ENCODE measurements around the gene ENO2.
"Not testable (repeated sequence)": the region's sequence is repeated elsewhere in the genome, so short reads cannot be mapped to it uniquely, and the experiment has no call there.

The ENO2 gene

GRCh38 chr12:6886206-6886999 lies 28.0 kb upstream of the ENO2 start:
- DNase-seq = not testable (repeated sequence)

- no peak for DNase-seq
Observed at GRCh38 chr12:6887460-6887859, 26.9 kb upstream of the ENO2 start.

GRCh38 chr12:6888360-6888759 lies 26.0 kb upstream of the ENO2 start:
- DNase-seq = no peak

- not testable (repeated sequence) for DNase-seq
Observed at GRCh38 chr12:6888794-6889193, 25.6 kb upstream of the ENO2 start.

- not testable (repeated sequence) for DNase-seq
Observed at GRCh38 chr12:6889775-6890573, 24.4 kb upstream of the ENO2 start.

- peak; percentile 80 to 99 (median 95) for DNase-seq
Observed at GRCh38 chr12:6890789-6891645, 23.4 kb upstream of the ENO2 start.

- DNase-seq = no peak
Observed at GRCh38 chr12:6891646-6892001, 22.8 kb upstream of the ENO2 start.

- not testable (repeated sequence) for DNase-seq
Observed at GRCh38 chr12:6892683-6893082, 21.7 kb upstream of the ENO2 start.

- no peak for DNase-seq
Observed at GRCh38 chr12:6894321-6894720, 20.1 kb upstream of the ENO2 start.

- DNase-seq = no peak
Observed at GRCh38 chr12:6896846-6897435, 17.4 kb upstream of the ENO2 start.

- DNase-seq = no peak
Observed at GRCh38 chr12:6899427-6899826, 15.0 kb upstream of the ENO2 start.

GRCh38 chr12:6899837-6900519 lies 14.4 kb upstream of the ENO2 start:
- peak in 41 of 56 donors; percentile 10 to 84 (median 41) for DNase-seq

- DNase-seq = no peak
Observed at GRCh38 chr12:6902448-6902847, 11.9 kb upstream of the ENO2 start.

GRCh38 chr12:6903722-6904121 lies 10.7 kb upstream of the ENO2 start:
- DNase-seq = no peak

GRCh38 chr12:6904280-6905276 lies 9.8 kb upstream of the ENO2 start, which contains the start of gene LRRC23:
Gene LRRC23, plus strand, starts transcription at chr12:6904822. Its CDS starts 812 bp downstream, at chr12:6905634.
- peak; percentile 86 to 99 (median 95) for DNase-seq

- no peak for DNase-seq
Observed at GRCh38 chr12:6905414-6906040, 8.9 kb upstream of the ENO2 start.

- DNase-seq = not testable (repeated sequence)
Observed at GRCh38 chr12:6908141-6908540, 6.2 kb upstream of the ENO2 start.

GRCh38 chr12:6909421-6910145 lies 4.8 kb upstream of the ENO2 start:
- no peak for DNase-seq

Measured in amygdala (tissue), 56 donors.